HG02623 (cell line): ENCODE data around the gene UMODL1.

Experiments used
- ATAC-seq: cut with Tn5 transposase; IDR thresholded peaks from one replicate; pipeline ENCODE4 v1.9.1; 2021; ENCODE audit warnings: moderate library complexity; ENCODE audit not compliant: unreplicated experiment

UMODL1 gene

GRCh38 chr21:42093186-42093585, 22.1 kb downstream of the UMODL1 start:
- ATAC-seq = no peak

GRCh38 chr21:42093991-42094421, 22.9 kb downstream of the UMODL1 start:
- no peak for ATAC-seq

GRCh38 chr21:42094811-42095210, 23.7 kb downstream of the UMODL1 start:
- ATAC-seq = no peak

GRCh38 chr21:42095581-42095980, 24.5 kb downstream of the UMODL1 start:
- ATAC-seq = no peak

GRCh38 chr21:42096566-42096965, 25.4 kb downstream of the UMODL1 start:
- ATAC-seq = no peak

GRCh38 chr21:42097274-42097673, 26.2 kb downstream of the UMODL1 start:
- ATAC-seq = no peak

- ATAC-seq = no peak
Measured at GRCh38 chr21:42097860-42098454, 26.8 kb downstream of the UMODL1 start.

GRCh38 chr21:42098957-42099505, 27.9 kb downstream of the UMODL1 start:
- no peak for ATAC-seq

GRCh38 chr21:42101246-42101645, 30.1 kb downstream of the UMODL1 start:
- ATAC-seq = no peak

GRCh38 chr21:42102076-42102475, 31.0 kb downstream of the UMODL1 start:
- no peak for ATAC-seq

- no peak for ATAC-seq
Measured at GRCh38 chr21:42102526-42102925, 31.4 kb downstream of the UMODL1 start.

- ATAC-seq = no peak
Measured at GRCh38 chr21:42102991-42103390, 31.9 kb downstream of the UMODL1 start.

GRCh38 chr21:42103843-42104242, 32.7 kb downstream of the UMODL1 start:
- no peak for ATAC-seq

- ATAC-seq = no peak
Measured at GRCh38 chr21:42105476-42106315, 34.6 kb downstream of the UMODL1 start.

- ATAC-seq = no peak
Measured at GRCh38 chr21:42106425-42106824, 35.3 kb downstream of the UMODL1 start.

GRCh38 chr21:42107177-42107880, 36.2 kb downstream of the UMODL1 start:
- no peak for ATAC-seq

GRCh38 chr21:42107881-42108553, 36.9 kb downstream of the UMODL1 start:
- peak; percentile 80 for ATAC-seq

GRCh38 chr21:42108554-42109340, 37.6 kb downstream of the UMODL1 start:
- ATAC-seq = no peak

GRCh38 chr21:42109473-42109872, 38.4 kb downstream of the UMODL1 start:
- ATAC-seq = no peak

GRCh38 chr21:42109873-42110525, 38.9 kb downstream of the UMODL1 start:
- no peak for ATAC-seq
